Ecto neural progenitor cell (in vitro differentiated cells): ENCODE measurements around the gene PCNX2.
A peak's percentile ranks its signal among the peaks of the same experiment; 100 is the strongest.
"Not testable (repeated sequence)": the region's sequence is repeated elsewhere in the genome, so short reads cannot be mapped to it uniquely, and the experiment has no call there.

ENCODE experiments used
- DNase-seq: peaks from one replicate; pipeline ENCODE4 v3.0.0-alpha.2; 2018; ENCODE audit warnings: low spot score

PCNX2 gene

DNA sequence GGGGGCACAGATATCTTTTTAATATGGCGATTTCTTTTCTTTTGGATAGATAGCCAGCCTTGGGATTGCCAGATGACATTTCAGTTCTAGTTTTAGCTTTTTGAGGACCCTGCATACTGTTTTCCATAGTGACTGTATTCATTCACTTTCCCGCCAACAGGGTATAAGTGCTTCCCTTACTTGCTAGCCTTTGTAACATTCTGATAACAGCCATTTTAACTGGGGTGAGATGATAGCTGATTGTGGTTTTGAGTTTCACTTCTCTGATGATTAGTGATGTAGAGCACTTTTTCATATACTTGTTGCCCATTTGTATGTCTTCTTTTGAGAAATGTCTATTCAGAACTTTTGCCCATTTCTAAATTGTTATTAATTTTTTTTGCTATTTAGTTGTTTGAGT lies 193.2 kb downstream of the PCNX2 start:
- no peak for DNase-seq

GRCh38 chr1:233097959-233098580 lies 197.5 kb downstream of the PCNX2 start:
- no peak for DNase-seq

DNA sequence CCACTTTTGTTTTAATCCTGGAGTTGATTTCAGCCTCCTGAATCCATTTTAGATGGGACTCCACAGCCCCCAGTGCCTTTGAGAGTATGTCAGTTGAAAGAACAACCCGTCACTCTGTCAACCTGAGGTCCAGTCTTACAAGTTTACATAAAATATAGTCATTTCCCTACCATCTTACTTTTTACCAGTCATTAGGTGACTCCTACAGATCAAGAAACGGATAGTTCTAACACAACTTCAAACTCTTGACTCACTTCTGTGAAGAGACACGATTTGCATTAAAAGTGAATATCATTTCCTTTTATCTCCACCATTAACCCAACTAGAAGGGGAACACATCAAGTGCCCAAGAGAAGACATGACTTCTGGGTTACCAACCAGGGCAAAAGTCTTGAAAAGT lies 198.0 kb downstream of the PCNX2 start:
- DNase-seq: no peak

DNA sequence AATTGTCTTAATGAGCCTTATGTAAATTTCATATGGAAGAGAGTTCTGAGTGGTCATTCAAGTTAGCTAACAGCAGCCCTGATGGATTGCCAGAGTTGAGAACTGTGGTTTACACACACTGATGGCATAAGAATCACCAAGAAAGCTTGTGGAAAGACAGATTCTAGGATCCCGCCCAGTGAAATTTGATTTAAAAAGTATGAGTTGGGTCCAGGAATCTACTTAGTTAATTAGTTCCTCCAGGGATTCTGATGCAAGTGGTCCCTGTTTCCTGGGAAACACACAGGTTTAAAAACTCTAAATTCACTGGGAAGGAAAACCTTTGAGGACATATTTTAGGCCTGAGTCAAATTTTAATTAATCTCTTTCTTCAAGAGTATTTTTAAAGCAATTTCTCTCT lies 200.8 kb downstream of the PCNX2 start:
- DNase-seq: no peak

DNA sequence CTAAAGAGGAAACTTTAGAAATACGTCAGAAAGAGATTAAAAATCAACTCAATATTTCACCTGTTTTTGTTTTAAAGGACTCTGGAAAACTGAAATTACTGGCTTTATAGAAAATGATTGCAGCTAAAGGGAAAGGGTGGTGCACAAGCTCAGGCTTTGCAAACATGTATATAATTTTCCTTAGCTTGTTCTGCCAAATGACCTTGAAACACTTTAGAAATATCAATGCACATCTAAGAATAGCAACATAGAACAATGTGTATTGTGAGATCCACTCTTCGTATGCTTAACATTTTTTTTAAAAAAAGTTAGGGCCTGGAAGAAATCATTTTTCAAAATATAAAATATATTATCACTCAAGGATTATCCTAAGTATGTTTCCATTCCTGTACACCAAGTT lies 201.3 kb downstream of the PCNX2 start:
- no peak for DNase-seq

- DNase-seq: no peak
These were observed 204.6 kb downstream of the PCNX2 start for GRCh38 chr1:233090746-233091494.

- no peak for DNase-seq
These were observed 206.3 kb downstream of the PCNX2 start for GRCh38 chr1:233089251-233089650.

- DNase-seq: no peak
These were observed 206.9 kb downstream of the PCNX2 start for GRCh38 chr1:233088613-233089012.

DNA sequence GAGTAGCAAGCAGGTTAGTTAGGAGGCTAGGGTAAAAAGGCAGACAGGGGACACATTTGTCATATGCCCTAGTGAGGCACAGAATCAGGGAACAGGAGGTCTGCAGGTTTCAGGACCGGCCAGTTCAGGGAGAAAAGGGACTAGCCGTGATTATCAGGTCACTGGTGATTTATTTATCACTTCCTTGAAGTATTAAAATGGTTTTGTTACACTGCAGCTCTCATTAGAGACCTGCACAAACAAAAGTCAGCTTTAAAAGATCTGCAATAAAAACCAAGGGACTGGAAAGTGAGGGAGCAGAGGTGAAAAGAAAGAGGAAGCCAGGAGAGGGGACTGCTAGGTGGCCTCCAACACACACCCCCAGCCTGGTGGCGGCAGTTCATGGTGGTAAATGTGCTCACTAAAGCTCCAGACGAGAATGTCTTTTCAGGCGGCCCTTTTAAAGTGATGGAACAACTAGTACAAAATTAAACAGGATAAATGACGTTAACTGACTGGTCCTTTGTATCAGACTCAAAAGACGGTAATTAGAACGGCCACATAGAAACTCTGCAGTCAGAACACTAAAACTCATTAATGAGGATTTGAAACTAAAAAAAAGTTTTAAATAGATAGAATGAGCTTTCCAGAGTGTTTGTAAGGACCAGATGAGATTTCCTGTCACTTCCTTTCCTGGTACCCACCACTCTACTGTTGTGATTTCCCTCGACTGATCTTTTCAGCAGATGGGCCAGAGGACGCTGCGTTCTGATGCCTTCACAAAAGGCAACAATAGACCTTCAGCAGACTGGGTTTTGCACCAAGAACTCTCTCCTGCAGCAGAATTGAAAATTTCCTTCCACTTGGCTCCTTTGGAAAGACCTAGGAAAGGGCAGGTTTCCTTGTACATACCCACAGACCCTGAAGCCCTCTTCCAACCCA lies 208.3 kb downstream of the PCNX2 start:
- no peak for DNase-seq

DNA sequence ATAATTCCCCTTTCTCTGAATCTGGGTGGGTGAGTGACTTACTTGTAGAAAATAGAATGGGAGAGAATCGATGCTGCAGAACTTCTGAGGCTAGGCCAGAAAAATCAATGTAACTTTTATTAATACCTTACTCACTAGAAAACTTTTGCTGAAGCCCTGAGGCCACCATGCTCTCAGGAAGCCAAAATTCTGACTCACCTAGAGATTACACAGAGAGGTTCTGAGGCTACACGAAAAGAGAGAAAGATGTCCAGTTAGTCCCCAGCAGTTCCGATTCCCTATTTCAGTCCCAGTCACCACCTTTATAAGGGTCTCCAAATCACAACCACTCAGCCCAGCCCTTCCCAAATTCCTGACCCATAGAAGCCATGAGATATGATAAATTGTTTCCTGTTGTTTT lies 210.0 kb downstream of the PCNX2 start:
- no peak for DNase-seq

DNA sequence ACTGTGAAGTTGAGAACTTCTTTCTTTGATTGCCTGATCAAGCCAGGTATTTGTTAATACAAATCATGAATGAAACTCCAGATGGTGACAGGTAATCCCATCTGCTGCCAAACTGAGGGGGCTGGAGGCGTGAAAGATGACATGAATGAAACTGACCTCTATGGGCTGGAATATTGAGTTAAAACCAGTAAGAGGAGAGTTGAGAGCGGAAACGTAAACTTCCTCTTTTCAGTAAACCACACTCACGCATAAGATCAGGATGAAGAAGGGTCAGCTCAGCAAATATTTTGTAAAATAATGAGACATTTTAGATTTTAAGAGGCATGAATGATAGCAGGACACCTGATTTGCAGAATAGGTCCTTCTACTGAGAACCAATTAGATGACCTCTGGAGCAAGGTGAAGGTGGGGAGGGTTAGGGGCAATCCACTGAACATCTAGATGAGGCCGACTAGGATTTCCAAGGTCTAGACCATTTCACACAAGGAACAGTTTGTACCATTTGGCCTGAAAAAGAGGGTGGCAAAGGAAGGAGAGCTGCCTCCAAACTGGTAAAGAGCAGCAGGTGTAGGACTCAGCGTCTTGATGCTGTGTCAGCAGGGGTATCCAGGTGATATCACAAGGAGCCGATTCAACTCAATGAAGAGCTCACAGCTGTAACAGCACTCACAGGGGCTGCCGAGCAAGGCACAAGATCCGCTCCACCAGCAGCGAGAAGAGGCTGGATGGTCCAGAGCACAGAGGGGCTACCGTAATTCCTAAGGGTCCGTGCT lies 212.6 kb downstream of the PCNX2 start:
- no peak for DNase-seq

DNA sequence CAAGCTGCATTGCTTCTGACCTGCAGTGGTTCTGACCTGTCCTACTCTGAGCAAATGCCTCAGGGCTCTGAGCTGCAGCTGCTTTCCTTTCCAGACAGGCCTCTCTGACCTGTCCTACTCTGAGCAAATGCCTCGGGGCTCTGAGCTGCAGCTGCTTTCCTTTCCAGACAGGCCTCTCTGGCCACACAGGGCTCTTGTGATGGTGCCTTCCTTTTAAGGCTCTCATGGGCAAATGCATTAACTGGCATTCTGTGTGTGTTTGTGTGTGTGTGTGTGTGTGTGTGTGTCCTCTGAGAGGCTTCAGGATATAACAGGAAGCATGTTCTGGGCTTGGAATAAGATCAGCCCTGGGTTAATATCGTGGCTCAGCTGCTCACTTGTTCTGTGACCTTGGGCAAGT lies 213.8 kb downstream of the PCNX2 start:
- DNase-seq: peak; percentile 70

DNA sequence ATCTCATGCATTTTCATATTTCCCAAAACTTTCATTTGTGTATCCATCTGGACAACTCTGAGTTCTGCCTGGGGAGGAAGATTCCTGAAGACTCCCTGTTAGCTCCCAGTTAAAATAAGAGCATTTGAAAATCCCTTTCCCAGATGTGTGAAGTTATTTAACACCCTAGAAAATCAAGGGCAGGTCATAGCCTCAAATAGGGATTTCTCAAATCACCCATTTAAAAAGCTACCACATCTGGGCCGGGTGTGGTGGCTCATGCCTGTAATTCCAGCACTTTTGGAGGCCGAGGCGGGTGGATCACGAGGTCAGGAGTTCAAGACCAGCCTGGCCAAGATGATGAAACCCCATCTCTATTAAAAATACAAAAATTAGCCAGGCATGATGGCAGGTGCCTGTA lies 214.7 kb downstream of the PCNX2 start:
- not testable (repeated sequence) for DNase-seq

DNA sequence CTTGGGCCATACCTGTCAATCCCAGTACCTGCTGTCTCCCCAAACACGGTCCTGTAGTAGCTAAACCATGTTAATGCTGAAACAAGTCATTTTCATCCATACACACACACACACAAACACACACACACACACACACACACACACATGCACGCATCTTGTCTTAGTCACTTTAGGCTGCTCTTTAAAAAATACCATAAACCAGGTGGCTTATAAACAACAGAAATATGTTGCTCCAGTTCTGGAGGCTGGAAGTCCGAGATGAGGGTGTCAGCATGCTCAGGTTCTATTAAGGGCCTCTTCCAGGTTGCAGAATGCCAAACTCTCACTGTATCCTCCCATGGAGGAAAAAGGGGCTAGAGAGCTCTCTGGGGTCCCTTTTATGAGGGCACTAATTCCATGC lies 215.2 kb downstream of the PCNX2 start:
- no peak for DNase-seq

GRCh38 chr1:233079574-233079973 lies 216.0 kb downstream of the PCNX2 start:
- no peak for DNase-seq

- no peak for DNase-seq
These were observed 217.1 kb downstream of the PCNX2 start for GRCh38 chr1:233078396-233078795.

GRCh38 chr1:233075915-233076295 lies 219.6 kb downstream of the PCNX2 start:
- DNase-seq: no peak

- DNase-seq: no peak
These were observed 229.4 kb downstream of the PCNX2 start for GRCh38 chr1:233066087-233066486.

GRCh38 chr1:233065685-233066084 lies 229.8 kb downstream of the PCNX2 start:
- no peak for DNase-seq

- no peak for DNase-seq
These were observed 230.5 kb downstream of the PCNX2 start for GRCh38 chr1:233064988-233065387.

DNA sequence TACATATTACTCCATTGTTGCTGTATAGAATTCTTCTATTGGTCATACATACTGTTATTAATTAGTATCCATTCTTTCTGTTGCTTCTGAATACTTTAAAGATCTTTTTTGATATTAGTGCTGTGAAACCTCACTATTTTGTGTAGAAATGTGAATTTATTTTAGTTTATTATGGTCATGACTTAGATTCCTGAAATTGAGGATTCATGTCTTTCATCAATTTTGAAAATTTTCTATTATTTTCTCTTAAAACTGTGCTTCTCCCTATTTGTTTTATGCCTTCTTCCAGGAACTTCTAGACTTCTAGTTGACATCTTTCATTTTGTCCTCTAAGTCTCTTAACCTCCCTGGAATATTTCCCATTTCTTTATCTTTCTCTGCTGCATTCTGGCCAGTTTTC lies 232.1 kb downstream of the PCNX2 start:
- DNase-seq: no peak

DNA sequence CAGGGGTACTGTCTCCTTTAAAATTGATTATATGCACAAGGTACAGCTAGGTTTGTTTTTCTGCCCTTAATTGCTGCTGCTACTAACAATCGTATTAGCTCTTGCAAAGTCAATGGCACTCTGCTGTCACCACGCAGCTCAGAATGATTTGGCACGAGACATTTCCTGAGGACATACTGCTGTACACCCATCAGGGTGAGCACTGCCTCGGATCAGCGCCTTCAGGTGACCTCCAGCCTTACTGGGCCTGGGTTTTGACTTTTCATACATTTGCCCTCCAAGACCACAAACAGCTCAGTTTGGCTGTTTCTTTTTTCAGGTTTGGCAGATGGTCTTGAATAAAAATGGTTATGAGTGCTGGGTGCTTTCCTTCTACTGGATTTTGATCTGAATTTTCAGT lies 234.3 kb downstream of the PCNX2 start:
- DNase-seq: no peak
